ENCODE measurements around the gene SND1. TPM values are rescaled to one million over a fixed set of nuclear protein-coding genes. Genes with fewer than 3 reads are reported as not detected.

SND1 gene
- total RNA-seq, 2 donors from 2014 or later = 146 to 155 TPM

- Histone ChIP-seq H3K4me3 (no peak overlapping the region), H3K27ac (peak overlapping the region in 1 of 4 donors; percentile 5), H3K4me1 (peaks cover 27% of the 10 kb centered on the region), H3K36me3 (replicated peaks in 1 of 2; ENCODE audit: insufficient read depth in 1 of 2, low read depth in 2 of 2) (no peaks in the 10 kb centered on the region), H3K27me3 (no peaks in the 10 kb centered on the region), H3K9me3 (no peaks in the 10 kb centered on the region)
- ATAC-seq (no peak), DNase-seq (no peak)
- intact Hi-C loops (cut with DNase I) = no loop called here
- TF ChIP-seq POLR2A (IDR thresholded peaks at IDR 0.05) = no peak
- TF ChIP-seq, protein P1, sequence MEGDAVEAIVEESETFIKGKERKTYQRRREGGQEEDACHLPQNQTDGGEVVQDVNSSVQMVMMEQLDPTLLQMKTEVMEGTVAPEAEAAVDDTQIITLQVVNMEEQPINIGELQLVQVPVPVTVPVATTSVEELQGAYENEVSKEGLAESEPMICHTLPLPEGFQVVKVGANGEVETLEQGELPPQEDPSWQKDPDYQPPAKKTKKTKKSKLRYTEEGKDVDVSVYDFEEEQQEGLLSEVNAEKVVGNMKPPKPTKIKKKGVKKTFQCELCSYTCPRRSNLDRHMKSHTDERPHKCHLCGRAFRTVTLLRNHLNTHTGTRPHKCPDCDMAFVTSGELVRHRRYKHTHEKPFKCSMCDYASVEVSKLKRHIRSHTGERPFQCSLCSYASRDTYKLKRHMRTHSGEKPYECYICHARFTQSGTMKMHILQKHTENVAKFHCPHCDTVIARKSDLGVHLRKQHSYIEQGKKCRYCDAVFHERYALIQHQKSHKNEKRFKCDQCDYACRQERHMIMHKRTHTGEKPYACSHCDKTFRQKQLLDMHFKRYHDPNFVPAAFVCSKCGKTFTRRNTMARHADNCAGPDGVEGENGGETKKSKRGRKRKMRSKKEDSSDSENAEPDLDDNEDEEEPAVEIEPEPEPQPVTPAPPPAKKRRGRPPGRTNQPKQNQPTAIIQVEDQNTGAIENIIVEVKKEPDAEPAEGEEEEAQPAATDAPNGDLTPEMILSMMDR (IDR thresholded peaks at IDR 0.05) = no peak
- WGBS, 2 donors = 61 to 89% methylated on average over 3 of the region's 3 CpGs
Observed at GRCh38 chr7:127873715-127874636, 222.0 kb downstream of the SND1 start.

DNA sequence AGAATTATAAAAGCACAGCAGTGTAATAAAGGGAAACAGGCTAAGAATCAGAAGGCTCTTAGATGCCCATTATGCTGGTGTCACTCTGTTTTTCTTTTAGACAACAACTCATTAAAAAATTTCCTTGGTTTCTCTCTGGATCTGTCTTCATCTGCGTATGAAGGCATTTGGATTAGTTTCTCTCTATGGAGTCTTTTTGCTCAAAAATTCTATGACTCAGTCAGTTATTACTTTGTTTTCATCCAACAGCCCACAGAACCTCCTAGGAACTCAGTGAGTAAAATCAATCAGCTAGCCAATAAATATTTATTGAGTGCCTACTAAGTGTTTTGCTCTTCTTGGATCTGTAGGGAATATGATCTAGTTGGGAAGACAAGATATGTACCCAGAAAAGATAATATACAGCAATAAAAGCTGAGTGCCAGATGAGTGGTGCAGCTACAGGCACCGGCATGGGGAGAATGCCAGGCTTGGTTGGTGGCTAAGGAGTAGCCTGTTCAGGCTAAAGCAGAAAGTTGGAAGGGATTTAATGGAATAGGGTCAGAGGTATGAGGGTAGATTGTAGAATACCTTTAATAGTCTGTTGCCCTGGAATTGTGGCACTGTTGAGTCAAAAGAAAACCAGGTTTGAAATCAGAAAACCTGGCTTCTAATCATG lies 223.1 kb downstream of the SND1 start:
- TF ChIP-seq, protein P1 (IDR thresholded peaks at IDR 0.05) = no peak
- TF ChIP-seq POLR2A (IDR thresholded peaks at IDR 0.05) = no peak
- Histone ChIP-seq H3K4me3 (no peak overlapping the region), H3K4me1 (peaks cover 31% of the 10 kb centered on the region), H3K9me3 (no peaks in the 10 kb centered on the region), H3K27ac (no peak overlapping the region), H3K27me3 (no peaks in the 10 kb centered on the region), H3K36me3 (replicated peaks in 1 of 2; ENCODE audit: insufficient read depth in 1 of 2, low read depth in 2 of 2) (no peaks in the 10 kb centered on the region)
- intact Hi-C loops (cut with DNase I) = no loop called here
- DNase-seq (no peak), ATAC-seq (no peak)
- 91% methylated on average over 2 of the region's 2 CpGs for WGBS, 2 donors

DNA sequence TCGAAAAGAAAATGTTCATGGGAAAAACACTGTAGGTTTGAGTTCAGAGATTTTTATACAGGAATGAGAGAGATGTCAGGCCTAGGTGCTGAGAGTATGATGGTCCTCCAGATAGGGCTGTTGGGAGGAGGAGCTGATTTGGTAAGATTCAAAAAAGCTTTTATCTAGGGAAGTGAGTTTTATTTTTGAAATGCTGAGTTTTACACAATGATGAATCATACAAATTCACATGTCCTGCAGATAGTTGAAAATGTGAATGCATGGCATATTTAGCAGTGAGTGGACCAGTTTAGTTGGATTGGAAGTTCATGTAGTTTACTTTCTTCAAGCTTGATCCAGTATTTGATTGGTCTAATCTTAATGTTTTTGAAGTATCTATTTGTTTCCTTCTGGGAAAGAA lies 224.4 kb downstream of the SND1 start:
- TF ChIP-seq, protein P1 (IDR thresholded peaks at IDR 0.05) = no peak
- no peak for TF ChIP-seq POLR2A (IDR thresholded peaks at IDR 0.05)
- no peaks in the 10 kb centered on the region for H3K9me3 ChIP-seq
- intact Hi-C loops (cut with DNase I) = no loop called here
- no peaks in the 10 kb centered on the region for H3K36me3 ChIP-seq (replicated peaks in 1 of 2; ENCODE audit: insufficient read depth in 1 of 2, low read depth in 2 of 2)
- H3K27ac ChIP-seq = no peak overlapping the region
- H3K4me3 ChIP-seq = no peak overlapping the region
- 67 to 74% methylated on average over 1 of the region's 1 CpG for WGBS, 2 donors
- H3K27me3 ChIP-seq = no peaks in the 10 kb centered on the region
- H3K4me1 ChIP-seq = peaks cover 40% of the 10 kb centered on the region
- ATAC-seq (no peak), DNase-seq (no peak)

DNA sequence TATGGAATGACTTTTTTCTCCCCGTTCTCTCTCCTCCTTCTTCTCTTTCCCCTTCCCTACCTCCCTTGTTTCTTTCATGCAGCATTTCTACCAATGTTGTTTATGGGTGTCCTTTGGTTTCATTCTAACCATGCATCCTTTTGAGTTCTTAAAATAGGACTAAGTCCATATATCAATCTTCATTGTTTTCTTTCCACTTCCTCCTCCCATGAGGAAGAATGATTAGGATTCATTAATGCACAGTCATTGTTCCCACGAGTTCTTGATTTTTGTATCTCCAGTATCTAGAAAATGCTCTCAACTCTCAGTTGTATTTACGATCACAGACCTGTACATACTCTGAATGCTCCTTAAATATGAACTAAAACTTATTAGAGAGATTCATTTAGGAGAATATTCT lies 226.0 kb downstream of the SND1 start:
- Histone ChIP-seq H3K9me3 (no peaks in the 10 kb centered on the region), H3K36me3 (replicated peaks in 1 of 2; ENCODE audit: insufficient read depth in 1 of 2, low read depth in 2 of 2) (no peaks in the 10 kb centered on the region), H3K27me3 (no peaks in the 10 kb centered on the region), H3K4me3 (no peak overlapping the region), H3K4me1 (peaks cover 54% of the 10 kb centered on the region), H3K27ac (no peak overlapping the region)
- no peak for TF ChIP-seq POLR2A (IDR thresholded peaks at IDR 0.05)
- TF ChIP-seq, protein P1 (IDR thresholded peaks at IDR 0.05) = no peak
- intact Hi-C loops (cut with DNase I) = no loop called here
- WGBS, 2 donors = 61 to 78% methylated on average over 3 of the region's 3 CpGs
- no peak for DNase-seq
- no peak for ATAC-seq

Measured in body of pancreas (tissue), 4 donors.